GM20000 (cell line): ENCODE data around the gene ARMC2.

Source experiments
- DNase-seq: peaks from one replicate; pipeline ENCODE4 v3.0.0; 2012; ENCODE audit warnings: low spot score
- CTCF ChIP-seq: IDR thresholded peaks from 2 replicates; pipeline ENCODE4 v1.5.1; 2012; ENCODE audit warnings: mild to moderate bottlenecking, control low read depth; ENCODE audit errors: extremely low read depth, missing control alignments

Gene ARMC2

GRCh38 chr6:109013656-109014305, 165.6 kb downstream of the ARMC2 start:
- DNase-seq = no peak
- TF ChIP-seq CTCF = no peak

- no peak for TF ChIP-seq CTCF
- DNase-seq = no peak
Measured at GRCh38 chr6:109014606-109015005, 166.4 kb downstream of the ARMC2 start.

GRCh38 chr6:109015176-109015575, 167.0 kb downstream of the ARMC2 start:
- TF ChIP-seq CTCF = no peak
- DNase-seq = no peak

GRCh38 chr6:109019911-109020310, 171.7 kb downstream of the ARMC2 start:
- no peak for TF ChIP-seq CTCF

GRCh38 chr6:109021870-109022269, 173.6 kb downstream of the ARMC2 start:
- no peak for TF ChIP-seq CTCF

More at GRCh38 chr6:109019911-109020310, 171.7 kb downstream of the ARMC2 start:
- no peak for DNase-seq

GRCh38 chr6:109023356-109023925, 175.2 kb downstream of the ARMC2 start:
- no peak for TF ChIP-seq CTCF
- no peak for DNase-seq

More at GRCh38 chr6:109021870-109022269, 173.6 kb downstream of the ARMC2 start:
- no peak for DNase-seq
